ENCODE data around the gene ITLN2.
"Not testable (repeated sequence)": the region's sequence is repeated elsewhere in the genome, so short reads cannot be mapped to it uniquely, and the experiment has no call there.

The ITLN2 gene

DNA sequence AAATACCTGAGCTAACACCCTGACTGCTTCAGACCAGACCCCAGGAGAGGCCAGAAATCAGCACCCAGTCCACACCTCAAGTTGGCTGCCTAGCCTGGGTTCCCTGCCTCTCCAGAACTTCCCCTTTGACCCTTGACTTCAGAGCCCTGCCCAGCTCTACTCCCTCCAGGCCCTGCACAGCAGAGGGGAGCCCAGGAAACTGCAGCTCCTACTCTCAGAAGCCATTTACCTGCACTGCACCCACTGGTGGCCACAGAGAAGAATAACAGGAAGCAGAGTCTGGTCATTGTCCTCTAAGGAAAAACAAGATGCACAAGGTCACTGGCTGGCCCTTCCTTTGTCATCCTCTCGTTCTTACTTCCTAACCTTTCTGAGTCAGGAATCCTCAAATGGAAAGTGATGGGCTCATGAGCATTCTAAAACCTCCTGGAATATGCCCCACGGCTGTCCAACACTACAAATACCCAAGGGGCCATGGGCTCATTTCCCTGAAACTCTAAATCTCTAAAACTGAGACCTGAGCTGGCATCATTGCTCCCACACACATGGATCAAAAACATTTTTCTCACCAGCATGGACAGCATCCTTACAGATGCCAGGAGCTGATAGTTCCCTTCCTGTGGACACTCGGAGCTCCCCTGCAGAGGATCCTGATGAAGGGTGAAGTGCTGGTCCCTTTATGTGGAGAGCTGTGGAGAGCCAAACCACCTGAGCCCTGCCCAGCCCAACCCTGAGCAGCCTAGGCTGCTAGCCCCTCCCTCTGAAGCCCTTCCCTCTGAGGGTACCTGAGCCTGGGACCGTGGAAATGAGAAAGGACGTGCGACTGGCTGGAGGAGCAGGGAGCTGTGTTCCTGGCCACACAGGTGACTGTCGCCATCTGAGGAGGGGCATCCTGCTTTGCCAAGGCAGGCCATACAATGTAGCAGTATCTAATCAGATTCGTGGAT, at the start of gene ITLN2:
TSS of gene ITLN2 (minus strand) at position 652 of the 947 bp plus-strand sequence. CDS start at position 584, 68 bp downstream.
- DNase-seq (ENCODE audit: low spot score), result peak; percentile 80

DNA sequence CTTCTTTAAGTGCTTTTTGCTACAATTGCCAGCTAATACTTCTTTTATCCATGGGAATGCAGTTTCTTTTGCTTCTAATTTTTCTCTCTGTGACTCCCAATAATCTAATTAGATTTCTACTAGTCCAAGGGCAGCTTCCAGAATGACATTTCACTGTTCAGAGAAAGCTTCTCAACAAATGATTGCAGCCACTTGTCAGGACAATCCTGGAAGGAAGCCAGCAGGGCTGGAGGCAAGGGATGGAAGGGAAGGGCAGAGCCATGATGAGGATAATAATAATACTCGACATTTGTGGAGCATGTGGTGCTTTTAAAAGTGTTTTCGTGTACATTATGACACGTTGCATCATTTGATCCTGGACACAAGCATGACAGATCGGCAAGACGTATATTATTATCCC, 46.9 kb upstream of the ITLN2 start:
- no peak for DNase-seq (ENCODE audit: low spot score)

DNA sequence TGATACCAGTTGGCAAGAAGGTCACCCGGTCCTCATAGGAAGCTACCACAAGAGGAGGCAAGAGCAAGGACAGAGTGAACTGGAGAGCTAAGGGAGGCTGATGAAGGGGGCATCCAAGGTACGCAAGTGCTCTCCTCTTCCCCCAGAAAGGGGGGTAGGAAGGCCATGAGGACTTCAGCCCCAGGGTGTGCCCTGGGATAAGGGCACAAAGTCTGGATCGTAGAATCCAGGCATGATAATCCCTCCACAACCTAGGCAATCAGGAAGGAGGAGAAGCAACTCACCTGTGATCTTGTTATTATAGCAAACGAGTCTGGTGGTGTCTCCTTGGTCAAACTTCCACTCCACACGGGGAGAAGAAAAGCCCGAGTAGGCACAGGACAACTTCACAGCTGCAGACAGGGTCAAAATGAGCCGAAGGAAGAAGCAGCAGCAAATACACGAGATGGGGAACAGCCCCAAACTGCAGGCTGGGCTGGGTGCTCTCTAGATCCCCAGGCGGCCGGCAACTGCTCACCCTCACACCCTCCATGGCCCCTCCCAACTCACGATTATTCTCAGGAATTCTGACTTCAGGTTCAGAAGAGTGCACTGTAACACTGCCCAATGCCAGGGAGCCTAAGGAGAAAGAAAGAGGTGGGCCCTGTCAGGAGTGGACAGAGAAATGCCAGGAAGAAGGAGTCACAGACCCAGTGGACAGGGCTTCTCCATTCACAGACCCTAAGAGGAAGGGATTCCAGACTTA, 46.3 kb upstream of the ITLN2 start:
- DNase-seq (ENCODE audit: low spot score), result no peak

DNA sequence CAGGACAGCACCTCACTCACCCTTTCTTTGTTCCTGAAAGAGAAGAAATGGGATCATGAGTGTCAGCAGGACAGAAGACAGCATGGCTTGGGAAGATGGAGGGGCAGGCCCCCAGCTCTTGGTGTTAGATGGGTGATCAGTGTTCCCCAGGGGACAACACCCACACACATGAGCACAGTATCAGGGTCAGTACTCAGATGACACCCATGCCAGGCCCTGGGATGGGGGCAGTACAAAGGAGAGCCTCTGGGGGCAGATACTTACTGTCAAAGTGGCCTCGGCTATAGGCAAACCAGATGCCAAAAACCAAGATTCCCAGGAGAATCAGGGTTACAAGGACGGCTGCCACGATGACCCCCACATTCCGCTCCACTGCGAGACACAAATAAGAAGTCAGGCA, 44.8 kb upstream of the ITLN2 start:
- no peak for DNase-seq (ENCODE audit: low spot score)

DNA sequence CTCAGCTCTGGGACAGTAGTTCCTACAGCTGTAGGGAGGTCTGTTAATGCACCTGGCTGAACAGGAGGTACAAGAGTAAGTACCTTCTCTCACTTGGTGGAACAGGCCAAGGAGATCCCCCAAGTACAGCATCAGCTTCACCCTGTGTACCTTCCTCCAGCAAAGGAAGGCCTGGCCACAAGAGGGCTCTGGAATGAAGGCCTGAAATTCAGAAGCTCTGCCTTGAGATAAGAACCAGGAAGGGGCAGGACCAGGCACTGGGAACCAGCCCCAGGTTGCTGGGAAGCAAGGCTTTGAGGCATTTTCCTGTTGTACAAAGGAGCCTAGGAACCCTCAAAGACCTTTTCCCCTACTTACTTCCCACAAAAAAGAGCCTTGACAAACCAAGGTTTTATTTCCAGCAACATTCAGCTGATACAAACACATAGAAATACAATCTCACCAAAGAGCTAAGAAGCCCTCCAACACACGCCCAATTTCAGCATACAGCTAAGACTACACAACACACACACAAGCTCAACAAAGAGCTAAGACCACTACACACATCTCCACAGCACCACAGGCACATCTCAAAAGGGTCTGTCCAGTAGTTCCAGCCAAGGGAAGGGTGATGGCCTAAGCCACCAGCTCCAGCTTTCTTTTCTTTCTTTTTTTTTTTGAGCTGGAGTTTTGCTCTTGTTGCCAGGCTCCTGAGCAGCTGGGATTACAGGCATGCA, 42.9 kb upstream of the ITLN2 start:
- DNase-seq (ENCODE audit: low spot score), result peak; percentile 70

DNA sequence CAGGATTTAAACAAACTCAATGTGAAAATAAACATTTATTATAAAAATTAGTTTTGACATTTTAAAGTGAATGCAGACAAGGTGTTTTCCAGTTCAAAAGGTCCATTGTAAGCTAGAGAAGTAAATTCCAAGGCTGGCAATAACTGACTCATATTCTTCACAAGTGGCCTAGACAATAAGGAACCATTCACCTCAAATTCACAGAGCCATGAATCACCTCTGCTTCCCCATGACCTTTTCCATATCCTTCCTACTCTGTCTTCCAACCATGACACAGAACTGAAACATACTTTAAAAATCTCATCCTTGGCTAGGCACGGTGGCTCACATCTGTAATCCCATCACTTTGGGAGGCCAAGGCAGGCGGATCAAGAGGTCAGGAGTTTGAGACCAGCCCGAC, 41.6 kb upstream of the ITLN2 start:
- no peak for DNase-seq (ENCODE audit: low spot score)

DNA sequence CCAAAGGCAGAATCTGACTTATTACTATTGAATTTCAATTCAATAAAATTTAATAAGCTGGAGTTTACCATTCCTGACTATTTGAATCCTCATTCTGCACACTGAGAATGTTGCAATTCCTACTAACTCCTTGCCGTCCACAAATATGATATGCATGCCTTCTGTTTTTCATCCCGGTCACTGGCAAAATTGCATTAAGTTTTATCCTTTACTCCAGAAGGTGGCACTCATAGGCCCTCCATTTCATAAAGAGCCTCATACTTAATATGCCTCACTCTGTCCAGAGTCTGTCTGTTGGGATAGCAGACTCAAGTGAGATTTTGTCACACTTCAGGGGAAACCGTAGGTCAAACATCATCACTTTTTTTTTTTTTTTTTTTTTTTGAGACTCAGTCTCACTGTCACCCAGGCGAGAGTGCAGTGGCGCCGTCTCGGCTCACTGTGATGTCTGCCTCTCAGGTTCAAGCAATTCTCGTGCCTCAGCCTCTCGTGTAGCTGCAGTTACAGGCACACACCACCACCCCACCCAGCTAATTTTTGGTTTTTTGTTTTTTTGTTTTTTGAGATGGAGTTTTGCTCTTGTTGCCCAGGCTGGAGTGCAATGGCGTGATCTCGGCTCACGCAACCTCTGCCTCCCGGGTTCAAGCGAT, 39.1 kb upstream of the ITLN2 start:
- no peak for DNase-seq (ENCODE audit: low spot score)

DNA sequence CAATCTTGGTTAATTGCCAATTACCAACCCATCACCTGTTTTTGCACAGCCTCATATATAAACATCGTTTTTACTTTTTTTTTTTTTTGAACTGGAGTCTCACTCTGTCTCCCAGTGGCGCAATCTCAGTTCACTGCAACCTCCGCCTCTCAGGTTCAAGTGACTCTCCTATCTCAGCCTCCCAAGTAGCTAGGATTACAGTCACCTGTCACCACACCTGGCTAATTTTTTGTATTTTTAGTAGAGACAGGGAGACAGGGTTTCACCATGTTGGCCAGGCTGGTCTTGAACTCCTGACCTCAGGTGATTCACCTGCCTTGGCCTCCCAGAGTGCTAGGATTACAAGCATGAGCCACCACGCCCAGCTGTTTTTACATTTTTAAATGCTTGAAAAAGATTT, 37.4 kb upstream of the ITLN2 start:
- DNase-seq (ENCODE audit: low spot score), result not testable (repeated sequence)

DNA sequence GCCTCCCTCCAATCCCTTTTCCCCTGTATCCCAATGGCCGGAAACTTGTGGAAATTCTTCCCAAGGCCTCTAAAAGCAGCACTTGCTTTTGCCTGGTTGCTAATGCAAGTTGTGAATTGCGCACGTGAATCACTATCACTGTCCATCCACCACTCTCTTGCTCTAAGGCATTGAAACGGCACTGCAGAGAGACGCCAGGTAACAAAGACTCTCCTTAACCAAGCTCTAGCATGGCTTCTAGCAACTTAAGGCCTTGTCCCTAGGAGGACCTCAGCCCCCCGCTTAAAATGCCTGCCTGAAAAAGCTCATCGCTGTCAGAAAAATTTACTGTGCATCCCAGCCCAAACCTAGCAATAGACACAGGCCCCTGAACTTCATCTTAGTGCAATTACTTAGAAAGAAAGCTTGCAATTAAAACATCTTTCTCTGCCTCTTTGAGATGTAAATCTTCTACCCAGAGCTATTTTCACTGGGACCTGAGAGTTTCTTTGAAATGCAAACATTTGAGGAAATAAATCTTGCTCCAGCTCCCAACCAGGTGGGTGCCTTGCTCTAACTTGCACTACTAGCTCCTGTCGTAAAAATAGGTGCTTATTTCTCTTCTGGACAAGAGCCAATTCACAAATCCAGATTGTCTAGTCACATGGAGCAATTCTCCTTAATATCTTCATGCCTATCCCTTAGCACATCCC, 32.9 kb upstream of the ITLN2 start:
- DNase-seq (ENCODE audit: low spot score), result no peak

DNA sequence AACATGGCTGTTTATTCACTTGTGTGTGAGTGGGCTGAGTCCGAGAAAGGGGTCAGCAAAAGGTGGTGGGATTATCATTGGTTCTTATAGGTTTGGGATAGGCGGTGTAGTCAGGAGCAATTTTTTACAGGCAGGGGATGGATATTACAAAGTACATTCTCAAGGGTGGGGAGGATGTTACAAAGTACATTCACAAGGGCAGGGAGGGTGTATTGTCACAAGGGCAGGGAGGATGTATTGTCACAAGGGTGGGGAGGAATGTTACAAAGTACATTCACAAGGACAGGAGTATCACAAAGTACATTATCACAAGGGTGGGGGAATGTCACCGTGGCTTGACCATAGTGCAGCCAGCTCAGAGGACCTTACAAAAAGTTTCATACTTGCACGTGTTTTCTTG, 31.1 kb upstream of the ITLN2 start:
- no peak for DNase-seq (ENCODE audit: low spot score)

DNA sequence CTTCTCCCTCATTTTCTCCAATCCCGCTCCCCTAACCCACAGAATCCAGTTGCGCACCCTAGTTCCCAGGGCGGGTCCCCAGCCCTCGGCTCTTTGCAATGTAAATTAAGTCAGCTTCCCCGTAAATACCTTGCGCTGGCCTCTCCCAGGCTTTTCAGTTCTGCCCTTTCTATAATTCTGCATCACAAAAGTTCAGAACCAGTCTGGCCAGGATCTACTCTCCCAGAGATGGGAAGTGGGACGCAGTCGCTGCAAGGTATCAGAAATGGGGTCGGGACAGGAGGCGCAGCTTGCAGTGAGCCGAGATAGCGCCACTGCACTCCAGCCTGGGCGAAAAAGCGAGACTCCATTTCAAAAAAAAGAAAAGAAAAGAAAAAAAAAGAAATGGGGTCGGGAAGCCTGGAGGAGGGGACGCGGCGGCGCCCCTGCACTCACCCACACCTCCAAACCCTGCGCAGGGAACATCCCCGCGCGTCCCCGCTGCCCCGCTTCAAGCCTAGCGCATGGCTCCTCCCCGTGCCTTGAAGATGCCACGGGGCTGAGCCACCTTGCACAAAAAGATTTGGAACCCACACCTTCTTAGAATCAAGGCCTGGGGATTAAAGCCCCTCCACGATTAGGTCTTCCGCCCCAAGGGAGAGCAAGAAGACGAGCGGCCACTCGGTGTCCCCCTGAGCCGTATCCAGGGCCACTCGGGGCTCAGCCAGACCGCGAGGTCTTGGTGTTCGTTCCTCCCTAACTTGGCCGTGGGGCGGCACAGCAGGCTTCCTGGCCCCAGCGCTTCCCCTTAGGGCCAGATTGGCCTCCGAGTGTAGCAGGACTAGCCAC, 27.2 kb upstream of the ITLN2 start:
- no peak for DNase-seq (ENCODE audit: low spot score)

DNA sequence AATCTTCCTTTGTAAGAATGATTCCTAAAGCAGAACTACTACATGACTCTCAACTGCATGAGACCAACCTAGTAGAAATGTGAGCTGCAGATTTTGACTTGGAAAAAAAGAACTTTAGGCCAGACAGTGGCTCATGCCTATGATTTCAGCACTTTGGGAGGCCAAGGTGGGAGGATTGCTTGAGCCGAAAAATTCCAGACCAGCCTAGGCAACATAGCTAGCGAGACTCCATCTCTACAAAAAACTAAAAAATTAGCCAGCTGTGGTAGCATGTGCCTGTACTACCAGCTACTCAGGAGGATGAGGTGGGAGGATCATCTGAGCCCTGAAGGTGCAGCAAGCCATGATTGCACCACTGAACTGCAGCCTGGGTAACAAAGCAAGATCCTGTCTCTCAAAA, 24.7 kb upstream of the ITLN2 start:
- no peak for DNase-seq (ENCODE audit: low spot score)

DNA sequence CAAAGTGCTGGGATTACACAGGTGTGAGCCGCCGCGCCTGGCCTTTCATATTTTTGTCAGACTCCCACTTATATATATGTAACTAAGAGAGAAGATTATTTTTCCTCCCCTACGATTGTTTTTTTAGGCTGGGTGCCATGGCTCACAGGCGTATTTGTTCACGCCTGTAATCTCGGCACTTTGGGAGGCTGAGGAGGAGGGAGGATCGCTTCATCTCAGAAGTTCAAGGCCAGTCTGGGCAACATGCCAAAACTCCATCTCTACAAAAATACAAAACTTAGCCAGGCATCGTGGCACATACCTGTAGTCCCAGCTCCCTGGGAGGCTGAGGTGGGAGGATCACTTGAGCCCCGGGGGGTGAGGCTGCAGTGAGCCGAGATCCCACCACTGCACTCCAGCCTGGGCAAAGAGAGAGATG, 23.9 kb upstream of the ITLN2 start:
- DNase-seq (ENCODE audit: low spot score), result no peak

DNA sequence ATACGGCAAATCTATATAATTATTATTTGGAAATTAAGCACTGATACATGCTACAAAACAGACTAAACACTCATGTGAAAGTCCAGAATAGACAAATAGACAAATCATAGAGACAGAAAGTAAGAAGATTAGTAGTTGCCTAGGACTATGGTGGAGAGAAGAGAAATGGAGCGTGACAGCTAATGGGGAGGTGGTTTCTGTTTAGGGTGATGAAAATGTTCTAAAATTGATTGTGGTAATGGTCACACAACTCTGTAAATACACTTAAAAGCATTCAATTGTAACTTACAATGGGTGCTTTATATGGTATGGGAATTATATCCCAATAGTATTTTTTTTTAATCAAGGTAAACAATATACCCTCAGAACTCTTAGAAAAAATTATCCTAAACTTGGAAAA, 20.4 kb upstream of the ITLN2 start:
- DNase-seq (ENCODE audit: low spot score), result no peak

DNA sequence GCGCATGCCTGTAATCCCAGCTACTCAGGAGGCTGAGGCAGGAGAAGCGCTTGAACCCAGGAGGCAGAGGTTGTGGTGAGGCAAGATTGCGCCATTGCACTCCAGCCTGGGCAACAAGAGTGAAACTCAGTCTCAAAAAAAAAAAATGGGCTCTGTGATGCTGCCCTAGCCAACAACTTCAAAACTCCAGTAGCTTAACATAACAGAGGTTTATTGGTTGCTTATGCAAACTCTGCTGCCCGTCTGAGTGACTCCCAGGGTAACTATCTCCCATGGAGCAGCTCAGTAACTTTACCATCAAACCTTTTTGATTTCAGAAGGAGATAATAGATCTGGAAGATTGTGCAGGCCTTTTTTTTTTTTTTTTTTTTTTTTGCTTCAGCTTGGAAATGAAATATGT, 18.9 kb upstream of the ITLN2 start:
- DNase-seq (ENCODE audit: low spot score), result no peak

DNA sequence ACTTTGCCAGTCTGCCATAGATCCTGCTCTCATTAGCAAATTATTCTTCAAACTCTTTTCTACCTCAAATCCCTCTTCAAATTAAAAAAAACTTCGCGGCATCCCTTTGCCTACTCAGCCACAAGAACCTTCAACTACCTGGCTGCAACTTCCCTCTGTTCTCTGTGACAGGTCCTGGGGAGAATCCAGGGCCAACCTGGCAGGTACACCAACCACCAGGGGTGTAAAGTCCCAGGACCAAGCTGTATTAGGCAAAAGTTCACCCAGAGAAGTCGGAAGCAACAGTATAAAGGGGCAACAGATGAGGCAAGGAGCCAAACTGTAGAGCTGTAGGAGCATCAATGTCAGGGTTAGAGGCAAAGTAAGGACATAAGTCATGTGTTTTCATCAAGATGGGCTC, 18.3 kb upstream of the ITLN2 start:
- DNase-seq (ENCODE audit: low spot score), result no peak

DNA sequence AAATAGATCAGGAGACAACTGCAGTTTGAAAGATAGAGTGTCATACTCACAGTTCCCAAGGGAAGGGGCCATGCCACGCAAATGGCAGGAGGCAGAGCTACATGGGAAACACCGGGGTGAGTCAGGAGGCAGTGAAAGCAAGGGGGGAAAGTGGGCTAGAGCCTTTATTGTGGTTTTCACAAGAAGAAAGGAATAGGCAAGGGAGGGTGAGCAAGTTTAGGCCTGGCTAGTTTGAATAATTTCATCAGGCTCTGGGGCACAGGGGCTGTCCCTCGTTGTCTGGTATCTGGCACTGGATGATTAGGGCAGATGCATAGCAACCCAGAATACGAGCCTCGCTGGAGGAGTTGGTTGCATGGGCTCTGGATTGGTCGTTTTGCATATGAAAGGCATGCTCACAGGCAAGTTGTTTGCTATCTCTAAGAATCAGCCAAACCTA, 17.0 kb upstream of the ITLN2 start:
- DNase-seq (ENCODE audit: low spot score), result peak; percentile 67

DNA sequence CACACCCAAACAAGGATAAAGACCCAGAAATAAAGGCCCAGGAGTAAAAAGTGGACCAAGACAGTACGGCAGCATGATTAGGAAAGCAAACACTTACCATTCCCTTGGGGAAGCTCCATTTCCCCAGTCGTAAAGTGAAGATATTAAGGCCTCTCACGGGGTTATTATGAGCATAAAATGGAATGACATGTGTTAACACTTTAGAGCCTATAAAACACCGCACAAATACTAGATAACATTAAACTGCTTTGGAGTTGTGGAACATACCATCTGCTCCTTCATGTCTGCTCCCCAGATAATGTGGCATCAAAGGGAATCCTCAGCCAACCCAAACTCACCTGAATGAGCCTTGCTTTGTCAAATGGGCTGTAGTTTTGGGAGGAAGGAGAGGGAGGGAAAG, 8.9 kb upstream of the ITLN2 start:
- no peak for DNase-seq (ENCODE audit: low spot score)

DNA sequence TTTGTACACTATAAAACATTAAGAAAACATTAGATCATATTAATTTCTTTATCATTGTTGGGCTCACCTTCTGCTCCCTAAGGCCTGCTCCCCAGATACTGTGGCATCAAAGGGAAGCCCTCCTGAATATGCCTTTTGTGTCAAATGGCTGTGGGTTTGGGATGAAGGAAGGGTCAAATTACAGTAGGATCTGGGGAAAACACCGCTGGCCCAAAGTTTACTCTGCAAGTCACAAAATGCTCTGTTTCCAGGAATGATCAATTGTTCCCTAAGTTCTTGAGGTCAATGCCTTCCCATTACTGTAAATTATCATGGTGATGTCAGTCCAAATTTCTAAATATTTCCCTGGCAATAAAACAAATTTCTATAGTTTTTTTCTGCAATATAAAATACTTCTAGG, 6.8 kb upstream of the ITLN2 start:
- no peak for DNase-seq (ENCODE audit: low spot score)

DNA sequence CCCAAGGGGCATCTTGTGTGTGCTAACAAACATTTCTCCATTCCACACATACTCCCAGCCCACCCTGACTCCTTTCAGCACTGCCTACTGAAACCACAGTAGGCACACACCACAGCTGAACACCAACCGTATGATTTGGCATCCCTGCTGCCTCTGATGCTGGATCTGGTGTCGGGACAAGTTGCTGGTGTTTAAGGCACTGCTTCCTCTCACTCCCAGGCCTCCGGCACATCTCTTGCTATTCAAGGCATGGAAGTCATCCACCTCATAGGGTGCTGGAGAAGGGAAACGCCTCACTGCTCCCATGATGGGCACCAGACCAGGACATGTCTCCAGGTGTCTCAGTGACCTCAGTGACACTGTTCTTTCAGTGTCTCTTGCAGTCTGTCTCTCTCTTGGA, 2.4 kb upstream of the ITLN2 start:
- no peak for DNase-seq (ENCODE audit: low spot score)

DNA sequence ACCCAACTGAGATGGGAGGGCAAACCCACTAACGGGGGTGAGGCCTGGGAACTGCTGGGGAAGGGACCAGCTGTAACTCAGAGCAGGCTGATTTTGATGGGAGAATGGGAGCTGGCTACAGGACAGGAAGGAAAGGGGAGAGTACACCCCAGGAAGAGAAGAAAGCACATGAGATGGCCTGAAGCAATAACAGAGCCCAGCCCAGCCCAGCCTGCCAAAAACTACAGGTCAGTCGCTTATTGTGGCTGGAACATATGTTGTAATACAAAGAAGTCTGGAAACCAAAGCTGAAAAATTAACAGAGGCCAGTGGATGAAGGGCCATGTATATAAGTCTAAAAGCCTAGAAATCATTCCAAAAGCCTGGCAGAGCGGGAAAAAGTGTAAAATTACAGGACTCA, 1.6 kb downstream of the ITLN2 start:
- DNase-seq (ENCODE audit: low spot score), result no peak

Data from iPS-NIHi11 (cell line).